HUDEP-2 (cell line): ENCODE data around the gene KLHL40.

ENCODE experiments used
- DNase-seq, 76 experiments: peaks; one replicate each; lab custom pipeline; 2025; ENCODE audit not compliant: unreplicated experiment in 76 of 76; lab: John Stamatoyannopoulos, UW

KLHL40 gene

GRCh38 chr3:42734263-42734860 lies 49.0 kb downstream of the KLHL40 start:
- no peak for DNase-seq

GRCh38 chr3:42735019-42735418 lies 49.7 kb downstream of the KLHL40 start:
- no peak for DNase-seq

- no peak for DNase-seq
These were observed 50.3 kb downstream of the KLHL40 start for GRCh38 chr3:42735615-42736014.

- no peak for DNase-seq
These were observed 50.7 kb downstream of the KLHL40 start for GRCh38 chr3:42736081-42736480.

- DNase-seq = no peak
These were observed 51.2 kb downstream of the KLHL40 start for GRCh38 chr3:42736531-42736930.

GRCh38 chr3:42739401-42740158 lies 54.2 kb downstream of the KLHL40 start:
- DNase-seq = no peak

GRCh38 chr3:42741796-42742195 lies 56.5 kb downstream of the KLHL40 start:
- no peak for DNase-seq
